Stimulated activated CD8-positive, alpha-beta memory T cell treated with anti-CD3 and anti-CD28 coated beads, Interleukin-15, amount 100 ng/mL, for 24 hours (primary cell): ENCODE results near the gene RANBP1.

ENCODE experiments used
- DNase-seq: peaks from one replicate; pipeline ENCODE4 v3.0.0-alpha.2; 2020; ENCODE audit warnings: low read depth

RANBP1 gene

GRCh38 chr22:20125201-20126174, 9.6 kb downstream of the RANBP1 start:
- DNase-seq, result no peak

- DNase-seq, result no peak
Measured at GRCh38 chr22:20126284-20127029, 10.6 kb downstream of the RANBP1 start.

GRCh38 chr22:20127318-20127868, 11.5 kb downstream of the RANBP1 start:
- no peak for DNase-seq

- DNase-seq, result no peak
Measured at GRCh38 chr22:20127869-20128618, 12.1 kb downstream of the RANBP1 start.

- DNase-seq, result no peak
Measured at GRCh38 chr22:20128619-20128901, 12.7 kb downstream of the RANBP1 start.

GRCh38 chr22:20128902-20129746, 13.2 kb downstream of the RANBP1 start:
- no peak for DNase-seq

GRCh38 chr22:20129747-20130014, 13.8 kb downstream of the RANBP1 start:
- no peak for DNase-seq

GRCh38 chr22:20130319-20130718, 14.4 kb downstream of the RANBP1 start:
- DNase-seq, result no peak

GRCh38 chr22:20130731-20131596, 15.1 kb downstream of the RANBP1 start:
- DNase-seq, result peak; percentile 54

GRCh38 chr22:20131597-20131858, 15.6 kb downstream of the RANBP1 start, which contains the start of gene ZDHHC8:
ZDHHC8 (plus strand) TSS chr22:20131804; CDS start chr22:20131948, 144 bp downstream.
- no peak for DNase-seq

GRCh38 chr22:20131859-20132685, 16.2 kb downstream of the RANBP1 start:
- no peak for DNase-seq

GRCh38 chr22:20132686-20133246, 16.9 kb downstream of the RANBP1 start:
- DNase-seq, result no peak

GRCh38 chr22:20133930-20134549, 18.1 kb downstream of the RANBP1 start:
- DNase-seq, result no peak

- DNase-seq, result no peak
Measured at GRCh38 chr22:20135265-20135664, 19.4 kb downstream of the RANBP1 start.

GRCh38 chr22:20135806-20136602, 20.1 kb downstream of the RANBP1 start:
- DNase-seq, result no peak

GRCh38 chr22:20136603-20136873, 20.6 kb downstream of the RANBP1 start:
- no peak for DNase-seq

GRCh38 chr22:20137113-20137512, 21.2 kb downstream of the RANBP1 start:
- no peak for DNase-seq

GRCh38 chr22:20137671-20138416, 21.9 kb downstream of the RANBP1 start:
- DNase-seq, result no peak
